C4-2B (cell line): ENCODE measurements around the gene AMOT.

Experiments used
- CTCF ChIP-seq: fragments of 450-650 bp; conservative IDR thresholded peaks from 2 replicates; pipeline ENCODE4 v1.5.1; 2017; ENCODE audit warnings: mild to moderate bottlenecking
- ZFX ChIP-seq: fragments of 450-650 bp; IDR thresholded peaks from 2 replicates; pipeline ENCODE4 v1.6.1; 2017

GRCh38 chrX:112839856-112840255 lies 775 bp downstream of the AMOT start:
- TF ChIP-seq CTCF: no peak
- TF ChIP-seq ZFX: no peak
